Measurements from ENCODE around the gene ZSCAN21. TPM values are rescaled to one million over a fixed set of nuclear protein-coding genes. Genes with fewer than 3 reads are reported as not detected.
A peak's percentile ranks its signal among the peaks of the same experiment; 100 is the strongest.

Gene ZSCAN21
- total RNA-seq, 8 experiments from 2014 or later, result 5.9 to 19.5 (median 16.1) TPM

DNA sequence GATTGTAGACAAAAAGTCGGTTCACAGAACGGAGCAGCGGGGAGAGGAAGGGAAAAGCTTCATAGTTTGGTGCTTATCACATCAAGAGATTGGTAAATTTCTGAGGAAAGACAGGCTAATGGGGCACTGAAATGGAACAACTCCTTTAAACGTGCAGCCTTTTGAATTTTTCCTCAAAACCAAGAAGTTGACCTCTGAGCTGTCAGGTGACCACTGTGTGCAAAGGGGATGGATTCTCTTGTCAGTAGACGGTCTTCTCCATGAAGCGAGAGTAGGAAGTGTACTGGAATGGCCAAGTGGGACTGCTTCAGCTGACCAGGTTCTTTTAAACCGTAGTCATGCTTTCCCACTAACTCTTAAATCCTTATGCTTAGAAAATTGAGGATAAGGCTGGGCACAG lies 11.2 kb upstream of the ZSCAN21 start:
- H3K4me1 ChIP-seq (replicated peaks in 1 of 2), result no peaks in the 10 kb centered on the region
- 60 to 100% (median 89%) methylated on average over 1 to 6 of the region's 7 CpGs; no CpG with 5 or more reads in 1 of the 10 experiments for WGBS, 10 experiments
- ATAC-seq (replicated peaks in 6 of 8), result no peak
- no peak overlapping the region for H3K27ac ChIP-seq
- no peak overlapping the region for H3K4me3 ChIP-seq
- in situ Hi-C loops (cut with MboI; ENCODE audit: low pct_unique_long_range_greater_than_20kb in 2 of 9, low sequenced_read_pairs in 9 of 9, unreplicated experiment in 9 of 9), result loop anchor here in 1 of 9 experiments (25.0 kb wide), 1 partner anchor 101 kb away; the partner anchor contains the start of gene GJC3

DNA sequence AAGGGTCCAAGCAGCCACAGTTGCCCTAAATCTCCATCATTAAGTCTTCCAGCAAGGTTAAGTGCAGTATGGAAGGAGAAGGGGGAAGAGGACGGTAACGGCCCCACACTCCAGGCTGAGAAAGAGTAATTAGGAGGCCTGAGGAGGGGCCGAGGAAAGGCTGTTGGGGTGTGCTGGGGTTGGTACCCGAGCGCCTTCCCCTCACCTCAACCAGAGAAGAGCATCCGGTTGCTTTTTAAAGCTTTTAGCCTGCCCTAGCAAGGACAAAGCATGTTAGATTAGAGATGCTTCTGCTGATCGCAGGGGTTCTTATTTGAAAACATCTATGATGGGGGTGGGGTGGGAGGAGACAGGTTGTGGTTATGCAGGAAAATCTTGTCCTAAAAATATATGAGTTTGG lies 9.0 kb upstream of the ZSCAN21 start:
- ATAC-seq (replicated peaks in 6 of 8), result no peak
- in situ Hi-C loops (cut with MboI; ENCODE audit: low pct_unique_long_range_greater_than_20kb in 2 of 9, low sequenced_read_pairs in 9 of 9, unreplicated experiment in 9 of 9), result loop anchor here in 1 of 9 experiments (25.0 kb wide), 1 partner anchor 103 kb away; the partner anchor contains the start of gene GJC3
- Histone ChIP-seq H3K27ac (no peak overlapping the region), H3K4me3 (no peak overlapping the region), H3K4me1 (replicated peaks in 1 of 2) (no peaks in the 10 kb centered on the region)
- 80 to 100% (median 94%) methylated on average over 1 to 7 of the region's 7 CpGs; no CpG with 5 or more reads in 3 of the 10 experiments for WGBS, 10 experiments

GRCh38 chr7:100044718-100045117 lies 4.9 kb upstream of the ZSCAN21 start:
- ATAC-seq (replicated peaks in 6 of 8), result no peak
- Histone ChIP-seq H3K4me3 (no peak overlapping the region), H3K27ac (no peak overlapping the region), H3K4me1 (replicated peaks in 1 of 2) (peaks cover 3 to 4% of the 10 kb centered on the region in 2 donors)
- 20 to 100% (median 83%) methylated on average over 1 to 5 of the region's 6 CpGs; no CpG with 5 or more reads in 2 of the 10 experiments for WGBS, 10 experiments
- in situ Hi-C loops (cut with MboI; ENCODE audit: low pct_unique_long_range_greater_than_20kb in 2 of 9, low sequenced_read_pairs in 9 of 9, unreplicated experiment in 9 of 9), result loop anchor here in 1 of 9 experiments (25.0 kb wide), 1 partner anchor 107 kb away; the partner anchor contains the start of gene GJC3

- H3K4me1 ChIP-seq (replicated peaks in 1 of 2), result peaks cover 10 to 12% of the 10 kb centered on the region in 2 donors
- ATAC-seq (replicated peaks in 6 of 8), result no peak
- 81 to 100% (median 96%) methylated on average over 1 to 4 of the region's 4 CpGs; no CpG with 5 or more reads in 4 of the 10 experiments for WGBS, 10 experiments
- in situ Hi-C loops (cut with MboI; ENCODE audit: low pct_unique_long_range_greater_than_20kb in 2 of 9, low sequenced_read_pairs in 9 of 9, unreplicated experiment in 9 of 9), result loop anchor here in 1 of 9 experiments (25.0 kb wide), 1 partner anchor 111 kb away; the partner anchor contains the start of gene GJC3
- no peak overlapping the region for H3K4me3 ChIP-seq
- H3K27ac ChIP-seq, result no peak overlapping the region
Observed at GRCh38 chr7:100048680-100049079, 894 bp upstream of the ZSCAN21 start.

DNA sequence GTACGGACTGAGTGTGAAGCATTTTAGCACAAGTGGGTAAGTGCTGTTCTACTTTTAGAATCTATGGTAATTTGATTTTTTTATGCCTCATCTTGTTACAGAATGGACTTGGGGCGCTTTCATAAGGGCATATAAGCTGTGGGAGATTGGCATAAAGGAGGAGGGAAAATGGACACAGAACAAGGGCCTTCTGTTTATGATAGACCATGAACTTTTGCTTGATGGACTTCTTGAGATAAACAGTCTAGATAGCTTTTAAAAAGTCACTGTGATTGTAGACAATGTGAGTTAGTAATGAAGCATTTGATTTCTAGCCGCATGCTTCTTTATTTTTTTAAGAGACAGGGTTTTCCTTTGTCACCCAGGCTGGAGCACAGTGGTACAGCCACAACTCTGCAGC lies 2.0 kb downstream of the ZSCAN21 start:
- Histone ChIP-seq H3K4me3 (no peak overlapping the region), H3K4me1 (replicated peaks in 1 of 2) (peaks cover 10 to 12% of the 10 kb centered on the region in 2 donors), H3K27ac (no peak overlapping the region)
- no peak for ATAC-seq (replicated peaks in 6 of 8)
- in situ Hi-C loops (cut with MboI; ENCODE audit: low pct_unique_long_range_greater_than_20kb in 2 of 9, low sequenced_read_pairs in 9 of 9, unreplicated experiment in 9 of 9), result no loop called here
- 83 to 100% (median 96%) methylated on average over 1 to 2 of the region's 3 CpGs; no CpG with 5 or more reads in 2 of the 10 experiments for WGBS, 10 experiments

- in situ Hi-C loops (cut with MboI; ENCODE audit: low pct_unique_long_range_greater_than_20kb in 2 of 9, low sequenced_read_pairs in 9 of 9, unreplicated experiment in 9 of 9), result no loop called here
- WGBS, 10 experiments, result 20 to 100% (median 75%) methylated on average over 1 to 3 of the region's 3 CpGs; no CpG with 5 or more reads in 2 of the 10 experiments
- Histone ChIP-seq H3K4me3 (no peak overlapping the region), H3K4me1 (replicated peaks in 1 of 2) (peaks cover 10 to 12% of the 10 kb centered on the region in 2 donors), H3K27ac (no peak overlapping the region)
- peak in 5 of 8 experiments; percentile 10 to 71 (median 34) for ATAC-seq (replicated peaks in 6 of 8)
Observed at GRCh38 chr7:100053215-100053614, 3.6 kb downstream of the ZSCAN21 start.

GRCh38 chr7:100057006-100057405 lies 7.4 kb downstream of the ZSCAN21 start:
- in situ Hi-C loops (cut with MboI; ENCODE audit: low pct_unique_long_range_greater_than_20kb in 2 of 9, low sequenced_read_pairs in 9 of 9, unreplicated experiment in 9 of 9), result no loop called here
- H3K4me1 ChIP-seq (replicated peaks in 1 of 2), result no peaks in the 10 kb centered on the region
- no peak for ATAC-seq (replicated peaks in 6 of 8)
- no peak overlapping the region for H3K27ac ChIP-seq
- no peak overlapping the region for H3K4me3 ChIP-seq
- 85 to 100% (median 93%) methylated on average over 1 to 6 of the region's 10 CpGs; no CpG with 5 or more reads in 3 of the 10 experiments for WGBS, 10 experiments

DNA sequence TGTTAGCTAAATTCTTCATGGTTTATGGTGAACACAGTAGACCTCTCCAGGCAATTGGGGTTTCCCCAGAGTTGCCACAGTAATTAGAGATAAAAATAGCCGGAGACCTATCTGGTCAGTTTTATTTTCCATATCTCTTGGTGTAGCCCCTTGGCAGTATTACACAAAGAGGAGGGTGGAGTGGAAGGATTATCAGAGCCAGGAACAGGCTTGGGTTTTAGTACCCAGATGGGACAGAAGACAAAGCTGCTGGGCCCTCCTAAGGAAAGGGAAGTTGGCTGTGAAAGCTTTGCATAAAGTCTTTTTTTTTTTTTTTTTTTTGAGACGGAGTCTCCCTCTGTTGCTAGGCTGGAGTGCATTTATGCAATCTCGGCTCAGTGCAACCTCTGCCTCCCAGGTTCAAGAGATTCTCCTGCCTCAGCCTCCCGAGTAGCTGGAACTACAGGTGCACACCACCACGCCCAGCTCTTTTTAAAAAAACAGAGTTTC lies 9.7 kb downstream of the ZSCAN21 start:
- Histone ChIP-seq H3K27ac (no peak overlapping the region), H3K4me1 (replicated peaks in 1 of 2) (no peaks in the 10 kb centered on the region), H3K4me3 (no peak overlapping the region)
- 67 to 100% (median 93%) methylated on average over 1 to 5 of the region's 5 CpGs for WGBS, 10 experiments
- no peak for ATAC-seq (replicated peaks in 6 of 8)
- in situ Hi-C loops (cut with MboI; ENCODE audit: low pct_unique_long_range_greater_than_20kb in 2 of 9, low sequenced_read_pairs in 9 of 9, unreplicated experiment in 9 of 9), result no loop called here

- Histone ChIP-seq H3K4me3 (no peak overlapping the region), H3K4me1 (replicated peaks in 1 of 2) (no peaks in the 10 kb centered on the region), H3K27ac (no peak overlapping the region)
- in situ Hi-C loops (cut with MboI; ENCODE audit: low pct_unique_long_range_greater_than_20kb in 2 of 9, low sequenced_read_pairs in 9 of 9, unreplicated experiment in 9 of 9), result no loop called here
- WGBS, 10 experiments, result 81 to 100% (median 95%) methylated on average over 2 to 10 of the region's 11 CpGs
- no peak for ATAC-seq (replicated peaks in 6 of 8)
Observed at GRCh38 chr7:100061518-100062193, 12.1 kb downstream of the ZSCAN21 start.

DNA sequence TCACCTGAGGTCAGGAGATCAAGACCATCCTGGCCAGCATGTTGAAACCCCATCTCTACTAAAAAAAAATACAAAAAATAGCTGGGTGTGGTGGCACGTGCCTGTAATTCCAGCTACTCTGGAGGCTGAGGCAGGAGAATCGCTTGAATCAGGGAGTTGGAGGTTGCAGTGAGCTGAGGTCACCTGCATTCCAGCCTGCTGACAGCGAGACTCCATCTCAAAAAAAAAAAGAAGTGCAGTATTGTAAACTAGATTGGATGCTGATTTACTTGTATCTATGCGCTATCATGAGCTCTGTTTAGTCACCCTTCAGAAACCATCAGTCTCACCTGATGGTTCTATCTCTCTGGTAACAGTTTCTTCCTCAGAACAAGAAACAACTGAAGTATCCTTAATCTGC lies 13.8 kb downstream of the ZSCAN21 start:
- WGBS, 10 experiments, result 79 to 100% (median 100%) methylated on average over 1 to 4 of the region's 4 CpGs; no CpG with 5 or more reads in 2 of the 10 experiments
- no peak overlapping the region for H3K27ac ChIP-seq
- no peak overlapping the region for H3K4me3 ChIP-seq
- in situ Hi-C loops (cut with MboI; ENCODE audit: low pct_unique_long_range_greater_than_20kb in 2 of 9, low sequenced_read_pairs in 9 of 9, unreplicated experiment in 9 of 9), result no loop called here
- no peaks in the 10 kb centered on the region for H3K4me1 ChIP-seq (replicated peaks in 1 of 2)
- no peak for ATAC-seq (replicated peaks in 6 of 8)

- no peak overlapping the region for H3K4me3 ChIP-seq
- H3K4me1 ChIP-seq (replicated peaks in 1 of 2), result no peaks in the 10 kb centered on the region
- H3K27ac ChIP-seq, result no peak overlapping the region
- no peak for ATAC-seq (replicated peaks in 6 of 8)
- 87 to 100% (median 96%) methylated on average over 2 to 5 of the region's 9 CpGs; no CpG with 5 or more reads in 5 of the 10 experiments for WGBS, 10 experiments
- in situ Hi-C loops (cut with MboI; ENCODE audit: low pct_unique_long_range_greater_than_20kb in 2 of 9, low sequenced_read_pairs in 9 of 9, unreplicated experiment in 9 of 9), result no loop called here
Observed at GRCh38 chr7:100064162-100064561, 14.6 kb downstream of the ZSCAN21 start.

DNA sequence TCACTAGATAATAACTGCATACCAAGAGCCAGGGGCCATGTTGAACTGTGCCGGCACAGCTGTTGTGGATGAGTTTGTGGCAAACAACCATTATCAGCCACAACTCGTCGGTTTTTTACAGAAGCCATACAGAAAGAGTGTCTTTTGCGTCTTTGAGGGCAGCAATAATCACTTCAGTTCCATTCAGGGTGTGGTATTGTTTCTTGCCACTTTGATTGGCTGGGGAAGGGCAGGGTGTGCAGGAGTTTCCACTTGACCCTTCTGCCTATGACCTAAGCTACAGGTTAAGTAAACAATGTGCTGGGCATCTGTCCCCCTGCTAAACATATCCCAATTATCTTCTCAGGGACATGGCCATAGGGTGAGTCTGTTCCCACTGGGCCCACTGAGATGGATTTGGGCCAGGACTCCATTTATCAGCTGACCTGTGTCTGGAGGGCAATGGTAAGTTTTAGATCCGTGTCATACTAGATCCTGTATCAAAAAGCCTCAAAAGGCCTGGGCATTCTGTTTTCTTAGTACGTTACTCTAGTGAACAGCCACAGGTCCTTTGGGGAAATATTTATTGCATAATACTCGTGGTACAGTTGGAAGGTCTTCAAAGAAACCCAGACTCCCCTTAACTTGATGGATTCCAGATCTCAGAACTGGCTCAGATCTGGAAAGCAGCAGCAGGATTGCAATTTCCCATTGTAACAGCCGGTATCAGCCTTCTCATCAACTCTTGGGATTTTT lies 16.0 kb downstream of the ZSCAN21 start:
- H3K4me3 ChIP-seq, result no peak overlapping the region
- peak in 3 of 8 experiments; percentile 3 to 32 (median 17) for ATAC-seq (replicated peaks in 6 of 8)
- H3K27ac ChIP-seq, result no peak overlapping the region
- in situ Hi-C loops (cut with MboI; ENCODE audit: low pct_unique_long_range_greater_than_20kb in 2 of 9, low sequenced_read_pairs in 9 of 9, unreplicated experiment in 9 of 9), result no loop called here
- no peaks in the 10 kb centered on the region for H3K4me1 ChIP-seq (replicated peaks in 1 of 2)
- WGBS, 10 experiments, result 22 to 95% (median 89%) methylated on average over 2 to 7 of the region's 8 CpGs; no CpG with 5 or more reads in 1 of the 10 experiments

- Histone ChIP-seq H3K4me3 (no peak overlapping the region), H3K27ac (no peak overlapping the region), H3K4me1 (replicated peaks in 1 of 2) (no peaks in the 10 kb centered on the region)
- ATAC-seq (replicated peaks in 6 of 8), result no peak
- in situ Hi-C loops (cut with MboI; ENCODE audit: low pct_unique_long_range_greater_than_20kb in 2 of 9, low sequenced_read_pairs in 9 of 9, unreplicated experiment in 9 of 9), result no loop called here
- WGBS, 10 experiments, result 82 to 100% (median 93%) methylated on average over 1 to 5 of the region's 7 CpGs; no CpG with 5 or more reads in 1 of the 10 experiments
Observed at GRCh38 chr7:100066953-100067352, 17.4 kb downstream of the ZSCAN21 start.

Data from motor neuron (in vitro differentiated cells).